ENCODE results near the gene RASGRP3.
A peak's percentile ranks its signal among the peaks of the same experiment; 100 is the strongest.

RASGRP3 gene

GRCh38 chr2:33589444-33589843 lies 113.0 kb downstream of the RASGRP3 start:
- H3K4me3 ChIP-seq (ENCODE audit: low read length), result no peak overlapping the region
- no peak for DNase-seq (ENCODE audit: low read depth)
- no peak for TF ChIP-seq CTCF (conservative IDR thresholded peaks at IDR 0.05; ENCODE audit: low read depth, low read length)

GRCh38 chr2:33595385-33595784 lies 118.9 kb downstream of the RASGRP3 start:
- H3K4me3 ChIP-seq (ENCODE audit: low read length), result no peak overlapping the region
- DNase-seq (ENCODE audit: low read depth), result no peak
- TF ChIP-seq CTCF (conservative IDR thresholded peaks at IDR 0.05; ENCODE audit: low read depth, low read length), result no peak

GRCh38 chr2:33597026-33597425 lies 120.6 kb downstream of the RASGRP3 start:
- DNase-seq (ENCODE audit: low read depth), result no peak
- no peak overlapping the region for H3K4me3 ChIP-seq (ENCODE audit: low read length)
- TF ChIP-seq CTCF (conservative IDR thresholded peaks at IDR 0.05; ENCODE audit: low read depth, low read length), result no peak

GRCh38 chr2:33598561-33599174 lies 122.2 kb downstream of the RASGRP3 start:
- peak overlapping the region; percentile 99 for H3K4me3 ChIP-seq (ENCODE audit: low read length)
- TF ChIP-seq CTCF (conservative IDR thresholded peaks at IDR 0.05; ENCODE audit: low read depth, low read length), result no peak
- DNase-seq (ENCODE audit: low read depth), result peak; percentile 9

GRCh38 chr2:33599175-33599942 lies 122.9 kb downstream of the RASGRP3 start, which contains the start of gene FAM98A:
TSS of gene FAM98A (minus strand) at chr2:33599299. CDS start at chr2:33599221, 78 bp downstream.
- TF ChIP-seq CTCF (conservative IDR thresholded peaks at IDR 0.05; ENCODE audit: low read depth, low read length), result no peak
- H3K4me3 ChIP-seq (ENCODE audit: low read length), result peak within 1 kb of the TSS; percentile 99
- peak; percentile 87 for DNase-seq (ENCODE audit: low read depth)

GRCh38 chr2:33599943-33600192 lies 123.4 kb downstream of the RASGRP3 start:
- TF ChIP-seq CTCF (conservative IDR thresholded peaks at IDR 0.05; ENCODE audit: low read depth, low read length), result no peak
- peak overlapping the region; percentile 99 for H3K4me3 ChIP-seq (ENCODE audit: low read length)
- no peak for DNase-seq (ENCODE audit: low read depth)
